Raji (cell line): ENCODE data around the gene NFIC.

Experiments used
- POLR2A ChIP-seq: IDR thresholded peaks from 2 replicates; pipeline ENCODE4 v1.6.1; 2011; ENCODE audit warnings: low read depth, low read length, control low read depth; ENCODE audit not compliant: insufficient read depth

NFIC gene

DNA sequence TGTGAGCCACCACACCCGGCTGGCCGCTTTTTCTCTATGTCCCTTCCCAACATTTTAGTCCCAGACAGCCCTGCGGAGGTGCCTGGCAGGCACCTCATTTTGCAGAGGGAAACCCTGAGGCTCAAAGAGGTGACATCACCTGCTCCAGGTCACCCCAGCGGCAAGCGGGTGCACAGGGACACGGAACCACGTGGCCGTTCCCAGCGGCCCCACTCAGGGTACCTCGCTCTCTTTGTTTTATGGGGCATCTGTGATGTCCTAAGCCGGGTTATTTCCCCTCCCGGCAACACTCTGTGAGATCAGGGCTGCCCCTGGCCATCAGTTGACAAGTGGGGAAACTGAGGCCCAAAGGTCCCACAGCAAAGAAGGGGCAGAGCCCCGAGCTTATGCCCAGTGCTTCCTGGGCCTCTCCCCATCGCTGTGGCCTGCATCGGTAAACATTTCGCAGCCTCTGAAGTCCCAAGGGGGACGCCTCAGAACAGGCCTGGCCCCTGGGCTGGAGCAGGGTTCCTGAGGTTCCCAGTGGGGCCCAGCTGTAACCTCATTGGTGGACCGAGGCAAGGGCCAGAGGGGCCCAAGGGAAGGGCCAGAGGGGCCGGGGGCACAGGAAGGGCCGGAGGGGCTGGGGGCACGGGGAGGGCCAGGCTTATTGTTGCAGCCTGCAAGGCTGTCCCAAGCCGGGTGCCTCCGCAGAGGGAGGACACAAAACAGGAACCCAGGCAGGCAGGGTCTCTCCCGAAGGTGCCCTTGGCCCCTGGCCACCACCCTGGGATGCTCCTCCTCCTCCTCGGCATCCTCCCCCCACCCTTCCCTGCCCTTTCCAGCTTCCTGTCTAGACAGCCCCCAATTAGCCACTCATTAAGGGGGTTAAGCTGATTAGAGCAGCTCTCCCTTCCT is 75.0 kb downstream of the NFIC start:
- no peak for TF ChIP-seq POLR2A

DNA sequence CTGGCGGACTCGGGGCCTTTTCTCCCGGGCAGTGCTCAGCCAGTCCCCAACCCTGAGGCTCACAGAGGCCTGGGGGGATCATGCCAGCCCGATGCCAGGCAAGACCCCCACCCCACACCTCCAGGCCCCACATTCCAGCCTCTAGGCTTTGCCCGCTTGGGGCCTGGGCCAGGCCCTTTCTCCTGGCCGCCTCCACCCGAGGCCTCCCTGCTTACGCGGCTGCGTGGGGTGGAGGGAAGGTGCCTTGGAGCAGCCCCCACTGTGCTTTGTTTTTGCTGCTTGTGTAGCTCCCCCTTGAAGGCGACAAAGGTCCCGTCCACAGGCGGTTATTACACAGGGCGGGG is 75.6 kb downstream of the NFIC start:
- TF ChIP-seq POLR2A, result no peak

DNA sequence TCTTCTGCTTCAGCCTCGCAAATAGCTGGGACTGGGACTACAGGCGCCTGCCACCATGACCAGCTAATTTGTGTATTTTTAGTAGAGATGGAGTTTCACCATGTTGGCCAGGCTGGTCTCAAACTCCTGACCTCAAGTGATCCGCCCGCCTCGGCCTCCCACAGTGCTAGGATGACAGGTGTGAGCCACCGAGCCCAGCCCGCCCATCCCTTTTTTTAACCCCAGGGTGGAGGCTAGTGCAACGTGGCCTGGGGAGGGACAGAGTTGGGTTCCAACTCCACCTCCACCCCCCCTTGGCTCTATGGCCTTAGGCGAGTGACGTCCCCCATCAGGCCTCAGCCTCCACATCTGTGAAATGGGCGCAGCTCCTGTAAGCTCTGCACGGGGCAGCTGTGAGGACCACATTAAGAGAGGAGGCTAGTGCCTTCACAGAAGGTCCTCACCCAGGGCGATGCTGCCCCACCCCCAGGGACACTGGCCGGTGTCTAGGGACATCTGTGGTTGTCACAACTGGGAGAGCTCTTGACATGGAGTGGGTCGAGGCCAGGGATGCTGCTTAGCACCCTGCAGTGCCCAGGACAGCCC is 76.2 kb downstream of the NFIC start:
- TF ChIP-seq POLR2A, result no peak

DNA sequence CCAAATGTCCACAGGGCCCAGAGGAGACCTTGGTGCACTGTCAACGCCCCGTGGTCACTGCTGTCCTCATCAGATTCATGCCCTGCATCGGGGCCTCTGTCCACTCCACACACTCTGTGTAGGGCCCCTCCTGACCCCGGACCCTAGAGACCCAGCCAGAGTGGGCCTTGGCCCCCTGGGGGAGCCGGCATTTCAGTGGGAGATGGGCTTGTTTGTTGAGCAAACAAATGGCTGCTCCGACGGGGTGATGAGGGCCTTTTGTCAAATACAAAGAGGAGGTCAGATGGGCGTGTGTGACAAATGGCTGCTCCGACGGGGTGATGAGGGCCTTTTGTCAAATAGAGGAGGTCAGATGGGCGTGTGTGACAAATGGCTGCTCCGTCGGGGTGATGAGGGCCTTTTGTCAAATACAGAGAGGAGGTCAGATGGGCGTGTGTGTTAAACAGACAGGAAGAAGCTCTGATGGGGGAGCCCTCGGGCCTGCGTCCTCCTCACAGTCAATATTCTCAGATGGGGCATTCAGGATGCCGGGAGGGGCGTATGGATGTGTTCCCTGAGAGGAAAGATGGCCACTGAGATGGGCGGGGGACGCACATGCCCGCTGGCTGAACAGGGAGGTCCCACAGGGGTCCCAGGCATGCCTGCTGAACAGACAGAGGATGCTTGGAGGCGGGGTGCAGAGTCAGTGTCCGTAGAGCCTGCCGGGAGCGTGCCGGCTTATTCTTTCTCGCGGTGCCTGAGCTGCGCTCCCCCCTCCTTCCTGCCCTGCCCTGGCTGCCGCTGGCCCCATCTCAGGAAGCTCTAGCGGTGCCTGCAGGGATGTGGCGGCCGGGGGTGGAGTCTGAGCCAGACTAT is 77.7 kb downstream of the NFIC start:
- TF ChIP-seq POLR2A, result no peak

DNA sequence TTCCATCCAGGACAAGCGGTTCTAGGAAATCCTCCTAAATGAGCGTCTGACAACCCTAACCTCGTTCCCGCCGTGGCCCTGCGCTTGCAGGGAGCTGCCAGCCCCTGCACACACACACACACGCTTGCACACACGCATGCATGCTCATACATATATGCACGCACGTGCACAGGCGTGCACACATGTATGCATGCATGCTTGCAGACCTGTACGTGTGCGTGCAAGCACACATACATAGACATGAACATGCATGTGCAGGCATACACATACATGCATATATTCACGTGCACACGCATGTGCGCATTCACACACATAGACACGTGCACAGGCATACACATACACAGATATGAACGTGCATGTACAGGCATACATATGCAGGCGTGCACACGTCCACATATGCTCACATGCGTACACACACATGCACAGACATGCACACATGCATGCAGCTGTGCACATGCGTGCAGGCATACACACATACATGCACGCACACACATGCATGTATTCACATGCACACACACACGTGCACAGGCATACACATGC is 78.4 kb downstream of the NFIC start:
- TF ChIP-seq POLR2A, result no peak

DNA sequence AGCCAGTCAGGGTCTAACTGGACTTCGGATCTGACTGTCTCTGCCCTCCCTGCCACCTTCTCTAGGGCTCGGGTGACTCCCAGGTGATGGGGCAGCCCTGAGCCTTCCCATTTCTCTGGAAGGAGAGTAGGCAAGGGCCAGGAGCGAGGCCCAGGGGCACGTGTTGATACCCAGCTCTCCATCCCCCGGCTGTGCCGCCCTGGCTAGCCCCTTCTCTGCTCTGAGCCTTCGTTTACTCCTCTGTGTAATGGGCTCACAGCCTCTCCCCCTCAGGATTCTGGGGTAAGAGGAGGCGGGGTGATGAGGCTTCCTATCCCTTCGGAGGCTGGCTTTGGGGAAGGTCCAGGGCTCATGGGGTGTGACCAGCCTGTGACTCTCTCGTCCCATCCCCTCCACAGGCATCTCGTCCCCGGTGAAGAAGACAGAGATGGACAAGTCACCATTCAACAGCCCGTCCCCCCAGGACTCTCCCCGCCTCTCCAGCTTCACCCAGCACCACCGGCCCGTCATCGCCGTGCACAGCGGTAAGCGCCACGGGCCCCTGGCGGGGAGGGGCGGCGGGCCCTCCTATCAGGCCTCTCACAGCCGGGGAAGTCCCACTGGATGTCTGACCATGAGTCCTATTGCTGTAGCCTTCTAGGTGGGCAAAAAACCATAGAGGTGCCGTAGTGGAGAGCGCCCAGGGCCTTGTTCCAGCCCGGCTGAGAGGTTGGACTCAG is 82.4 kb downstream of the NFIC start:
- no peak for TF ChIP-seq POLR2A

DNA sequence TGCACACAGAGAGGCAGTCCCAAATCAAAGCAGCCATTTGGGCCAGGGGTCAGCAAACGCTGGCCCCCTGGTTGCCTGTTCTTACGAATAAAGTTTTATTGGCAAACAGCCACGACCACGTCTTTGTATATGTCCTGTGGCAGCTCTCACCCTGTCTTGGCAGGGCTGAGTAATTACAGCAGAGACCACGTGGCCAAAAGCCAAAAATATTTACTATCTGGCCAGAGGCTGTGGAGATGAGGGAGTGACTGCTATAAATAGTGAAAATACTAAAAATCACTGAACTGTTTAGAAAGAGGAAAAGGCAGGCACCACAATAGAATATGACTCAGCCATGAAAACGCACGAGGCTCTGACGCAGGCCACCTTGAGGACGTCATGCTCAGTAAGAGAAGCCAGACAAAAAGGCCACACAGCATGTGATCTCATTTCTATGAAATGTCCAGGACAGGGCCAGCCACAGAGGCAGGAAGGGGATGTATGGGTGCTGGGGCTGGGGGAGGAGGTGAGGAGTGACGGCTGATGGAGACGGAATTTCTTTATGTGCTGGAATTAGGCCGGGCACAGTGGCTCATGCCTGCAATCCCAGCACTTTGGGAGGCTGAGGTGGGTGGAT is 84.5 kb downstream of the NFIC start:
- no peak for TF ChIP-seq POLR2A

DNA sequence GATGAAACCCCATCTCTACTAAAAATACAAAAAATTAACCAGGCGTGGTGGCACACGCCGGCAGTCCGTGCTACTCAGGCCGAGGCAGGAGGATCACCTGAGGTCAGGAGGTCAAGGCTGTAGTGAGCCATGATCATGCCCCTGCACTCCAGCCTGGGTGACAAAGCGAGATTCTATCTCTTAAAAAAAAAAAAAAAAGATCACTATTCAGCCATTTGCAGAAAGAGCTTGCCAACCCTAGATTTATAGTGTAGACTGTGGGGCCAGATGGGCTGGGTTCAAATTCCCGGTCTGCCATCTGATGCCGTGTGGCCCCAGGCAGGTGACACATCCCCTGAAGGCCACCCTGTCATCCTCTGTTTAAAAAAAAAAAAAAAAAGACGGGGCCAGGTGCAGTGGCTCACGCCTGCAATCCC is 85.1 kb downstream of the NFIC start:
- no peak for TF ChIP-seq POLR2A

DNA sequence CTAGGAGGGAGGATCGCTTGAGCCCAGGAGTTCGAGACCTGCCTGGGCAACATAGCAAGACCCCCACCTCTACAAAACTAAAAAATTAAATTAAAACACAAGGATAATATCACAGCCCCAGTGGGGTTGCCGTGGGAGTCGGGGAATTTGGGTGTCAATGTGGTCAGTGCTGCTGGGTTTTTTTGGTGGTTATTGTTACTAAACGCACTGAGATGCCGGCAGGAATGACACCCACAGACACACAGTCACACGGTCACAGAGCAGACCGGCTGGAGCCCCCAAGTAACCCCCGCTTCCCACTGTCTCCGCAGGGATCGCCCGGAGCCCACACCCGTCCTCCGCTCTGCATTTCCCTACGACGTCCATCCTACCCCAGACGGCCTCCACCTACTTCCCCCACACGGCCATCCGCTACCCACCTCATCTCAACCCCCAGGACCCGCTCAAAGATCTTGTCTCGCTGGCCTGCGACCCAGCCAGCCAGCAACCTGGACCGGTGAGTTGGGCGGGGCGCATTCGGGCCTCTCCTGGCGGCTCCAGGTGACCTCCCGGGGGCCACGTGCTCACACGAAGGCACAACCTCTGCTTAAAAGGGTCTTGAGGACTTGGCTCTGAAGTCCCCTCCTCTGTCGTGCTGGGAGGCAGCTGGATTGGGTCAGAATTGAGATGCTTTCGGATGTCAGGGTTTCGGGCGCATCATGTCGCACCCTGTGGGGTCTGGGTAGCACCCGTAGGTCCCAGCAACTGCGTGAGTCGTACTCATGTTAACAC is 86.0 kb downstream of the NFIC start:
- TF ChIP-seq POLR2A, result no peak

DNA sequence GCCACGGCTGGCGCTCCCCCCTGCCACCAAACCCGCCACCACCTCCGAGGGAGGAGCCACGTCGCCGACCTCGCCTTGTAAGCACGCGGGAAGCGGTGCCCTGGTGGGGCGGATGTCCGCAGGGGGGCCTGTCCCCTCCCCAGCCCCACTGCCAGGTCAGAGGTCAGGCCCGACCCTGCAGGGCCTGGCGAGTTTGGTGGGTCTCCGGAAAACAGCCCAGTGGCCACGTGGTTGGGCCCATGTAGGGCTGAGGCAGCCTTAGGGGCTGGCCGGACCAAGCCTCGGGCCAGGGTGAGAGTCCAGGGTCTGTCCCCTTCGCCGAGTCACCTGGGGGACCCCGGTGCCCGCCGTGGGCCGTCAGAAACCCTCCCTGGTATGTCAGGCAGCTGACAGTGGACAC is 87.5 kb downstream of the NFIC start:
- TF ChIP-seq POLR2A, result no peak

DNA sequence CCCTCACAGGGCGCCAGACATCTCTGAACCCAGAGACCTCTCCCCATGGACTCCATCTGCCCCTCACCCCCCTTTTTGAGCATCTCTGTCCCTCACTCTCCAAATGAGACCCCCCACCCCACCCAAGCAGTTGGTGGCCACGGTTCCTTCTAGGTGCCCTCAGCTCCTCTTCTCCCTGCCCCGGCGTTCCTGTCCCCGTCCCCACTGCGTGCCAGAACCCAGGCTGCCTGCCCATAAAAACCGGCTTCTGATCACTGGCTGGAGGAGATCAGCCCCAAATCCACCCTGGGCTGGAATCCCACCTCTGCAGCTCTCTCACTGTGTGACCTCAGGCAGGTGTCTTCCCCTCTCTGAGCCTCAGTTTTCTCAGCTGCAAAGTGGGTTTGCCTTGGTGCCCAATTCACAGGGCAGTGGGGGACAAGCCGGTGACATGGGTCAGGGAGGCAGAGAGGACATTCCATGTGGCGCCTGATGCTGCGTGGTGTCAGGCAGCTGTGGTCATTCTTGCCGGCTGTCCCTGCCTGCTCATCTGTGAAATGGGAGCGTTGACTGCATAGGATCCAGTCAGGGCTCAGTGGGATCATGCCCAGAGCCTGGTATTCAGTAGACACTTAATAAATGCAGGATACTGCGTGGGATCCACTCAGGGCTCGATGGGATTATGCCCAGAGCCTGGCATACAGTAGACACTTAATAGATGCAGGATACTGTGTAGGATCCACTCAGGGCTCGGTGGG is 88.4 kb downstream of the NFIC start:
- no peak for TF ChIP-seq POLR2A

DNA sequence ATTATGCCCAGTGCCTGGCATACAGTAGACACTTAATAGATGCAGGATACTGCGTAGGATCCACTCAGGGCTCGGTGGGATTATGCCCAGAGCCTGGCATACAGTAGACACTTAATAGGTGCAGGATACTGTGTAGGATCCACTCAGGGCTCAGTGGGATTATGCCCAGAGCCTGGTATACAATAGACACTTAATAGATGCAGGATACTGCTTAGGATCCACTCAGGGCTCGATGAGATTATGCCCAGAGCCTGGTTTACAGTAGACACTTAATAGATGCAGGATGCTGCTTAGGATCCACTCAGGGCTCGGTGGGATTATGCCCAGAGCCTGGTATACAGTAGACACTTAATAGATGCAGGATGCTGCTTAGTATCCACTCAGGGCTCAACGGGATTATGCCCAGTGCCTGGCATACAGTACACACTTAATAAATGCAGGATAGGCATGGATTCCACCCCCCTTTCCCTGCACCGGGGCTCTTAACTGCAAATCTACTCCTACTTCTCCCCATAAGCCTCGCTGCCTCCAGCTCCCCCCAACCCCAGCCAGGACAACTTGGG is 89.1 kb downstream of the NFIC start:
- TF ChIP-seq POLR2A, result no peak
